Prostate gland (tissue), 2 donors: ENCODE measurements around the gene OR1F1.

Experiments used
- CTCF ChIP-seq, 4 experiments: fragments of 200-600 bp in 2 of 4; fragments of 450-650 bp in 2 of 4; sonication (generic) in 2 of 4; IDR thresholded peaks; 1 replicate in 3 of 4; 2 replicates in 1 of 4; pipeline ENCODE4 v1.5.1; 2016 to 2019; ENCODE audit warnings: antibody characterized with exemption in 4 of 4, mild to moderate bottlenecking in 2 of 4, moderate library complexity in 2 of 4
- POLR2A ChIP-seq: fragments of 450-650 bp; IDR thresholded peaks from one replicate; pipeline ENCODE4 v1.6.1; 2016; ENCODE audit warnings: antibody characterized with exemption, mild to moderate bottlenecking
- POLR2AphosphoS5 ChIP-seq: sonication (generic); formaldehyde crosslinking; IDR thresholded peaks from one replicate; pipeline ENCODE4 v1.6.1; 2017; ENCODE audit warnings: antibody characterized with exemption

GRCh38 chr16:3152027-3152276, 36.1 kb upstream of the OR1F1 start:
- TF ChIP-seq CTCF (IDR thresholded peaks at IDR 0.05) (no peak), POLR2AphosphoS5 (no peak), POLR2A (no peak)
